GM06990 (cell line): Measurements from ENCODE around the gene ZBTB7C.

Source experiments
- DNase-seq: peaks from one replicate; pipeline ENCODE4 v3.0.0-alpha.2; 2011; ENCODE audit not compliant: insufficient read length; ENCODE audit errors: extremely low read depth
- H3K27me3 ChIP-seq: replicated peaks from 2 replicates; pipeline ENCODE4 v1.6.0; 2011; ENCODE audit warnings: low read length; ENCODE audit not compliant: control insufficient read depth, insufficient read depth
- H3K36me3 ChIP-seq: 2 replicates; pipeline ENCODE4 v1.5.1; 2011; ENCODE audit warnings: low read length; ENCODE audit not compliant: control insufficient read depth, insufficient read depth
- H3K4me3 ChIP-seq: replicated peaks from 2 replicates; pipeline ENCODE4 v1.5.1; 2011; ENCODE audit warnings: low read depth, mild to moderate bottlenecking, control low read depth, low read length
- CTCF ChIP-seq: IDR thresholded peaks from 2 replicates; pipeline ENCODE4 v1.5.1; 2011; ENCODE audit warnings: low read length, control low read depth, mild to moderate bottlenecking, inconsistent platforms; ENCODE audit not compliant: insufficient read depth, poor library complexity, severe bottlenecking

The ZBTB7C gene

GRCh38 chr18:48133671-48134251, 275.4 kb downstream of the ZBTB7C start:
- H3K4me3 ChIP-seq: no peak overlapping the region
- H3K36me3 ChIP-seq: no peaks in the 10 kb centered on the region
- DNase-seq: no peak
- TF ChIP-seq CTCF: no peak
- H3K27me3 ChIP-seq: peaks cover 1% of the 10 kb centered on the region

GRCh38 chr18:48132797-48133655, 276.2 kb downstream of the ZBTB7C start:
- no peak overlapping the region for H3K4me3 ChIP-seq
- H3K27me3 ChIP-seq: peaks cover 1% of the 10 kb centered on the region; the same call in 1 of the 2 replicates
- H3K36me3 ChIP-seq: no peaks in the 10 kb centered on the region
- no peak for DNase-seq
- TF ChIP-seq CTCF: no peak

DNA sequence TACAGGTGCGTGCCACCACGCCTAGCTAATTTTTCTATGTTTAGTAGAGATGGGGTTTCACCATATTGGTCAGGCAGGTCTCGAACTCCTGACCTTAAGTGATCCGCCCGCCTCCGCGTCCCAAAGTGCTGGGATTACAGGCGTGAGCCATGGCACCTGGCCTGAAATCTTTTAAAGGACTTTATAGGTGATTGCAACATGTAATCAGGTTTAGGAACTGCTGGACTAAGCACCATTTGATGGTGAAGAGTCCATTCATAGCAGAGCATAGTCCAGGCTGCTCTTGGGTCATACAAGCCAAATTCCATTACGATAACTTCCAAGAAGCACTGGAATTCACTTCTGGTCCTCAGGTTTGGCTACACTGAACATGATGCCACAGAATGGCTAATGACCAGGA, 278.1 kb downstream of the ZBTB7C start:
- no peak for TF ChIP-seq CTCF
- no peak for DNase-seq
- Histone ChIP-seq H3K27me3 (peaks cover 1% of the 10 kb centered on the region; the same call in 1 of the 2 replicates), H3K4me3 (no peak overlapping the region), H3K36me3 (no peaks in the 10 kb centered on the region)

- no peak for DNase-seq
- no peak for TF ChIP-seq CTCF
Measured at GRCh38 chr18:48129621-48130082, 279.5 kb downstream of the ZBTB7C start.

DNA sequence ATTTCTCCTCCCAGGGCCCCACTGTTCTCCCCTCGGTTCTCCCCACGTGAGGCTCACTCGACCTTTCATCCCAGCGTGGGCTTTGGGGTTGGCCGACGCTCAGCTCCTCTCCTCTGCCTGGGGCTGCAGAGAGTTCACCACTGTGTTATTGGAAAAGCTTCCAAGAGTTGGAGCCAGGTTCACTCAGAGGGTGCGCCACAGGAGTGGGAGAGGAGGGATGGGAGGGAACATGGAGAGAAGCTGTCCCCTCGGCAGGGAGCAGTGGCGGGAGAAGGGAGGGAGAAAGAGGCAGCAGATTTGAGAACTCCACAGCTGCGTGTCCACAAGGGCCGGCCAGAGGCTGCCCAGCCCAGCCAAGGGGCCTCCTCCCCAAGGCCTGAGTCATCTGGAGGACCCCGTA, 281.6 kb downstream of the ZBTB7C start:
- Histone ChIP-seq H3K4me3 (no peak overlapping the region), H3K36me3 (no peaks in the 10 kb centered on the region), H3K27me3 (peaks cover 1% of the 10 kb centered on the region; the same call in 1 of the 2 replicates)
- no peak for DNase-seq
- TF ChIP-seq CTCF: no peak

More at GRCh38 chr18:48129621-48130082, 279.5 kb downstream of the ZBTB7C start:
- no peaks in the 10 kb centered on the region for H3K36me3 ChIP-seq
- H3K4me3 ChIP-seq: no peak overlapping the region
- peaks cover 1% of the 10 kb centered on the region; the same call in 1 of the 2 replicates for H3K27me3 ChIP-seq
